ENCODE measurements around the gene CR1.
"Not testable (repeated sequence)": the region's sequence is repeated elsewhere in the genome, so short reads cannot be mapped to it uniquely, and the experiment has no call there.

CR1 gene

DNA sequence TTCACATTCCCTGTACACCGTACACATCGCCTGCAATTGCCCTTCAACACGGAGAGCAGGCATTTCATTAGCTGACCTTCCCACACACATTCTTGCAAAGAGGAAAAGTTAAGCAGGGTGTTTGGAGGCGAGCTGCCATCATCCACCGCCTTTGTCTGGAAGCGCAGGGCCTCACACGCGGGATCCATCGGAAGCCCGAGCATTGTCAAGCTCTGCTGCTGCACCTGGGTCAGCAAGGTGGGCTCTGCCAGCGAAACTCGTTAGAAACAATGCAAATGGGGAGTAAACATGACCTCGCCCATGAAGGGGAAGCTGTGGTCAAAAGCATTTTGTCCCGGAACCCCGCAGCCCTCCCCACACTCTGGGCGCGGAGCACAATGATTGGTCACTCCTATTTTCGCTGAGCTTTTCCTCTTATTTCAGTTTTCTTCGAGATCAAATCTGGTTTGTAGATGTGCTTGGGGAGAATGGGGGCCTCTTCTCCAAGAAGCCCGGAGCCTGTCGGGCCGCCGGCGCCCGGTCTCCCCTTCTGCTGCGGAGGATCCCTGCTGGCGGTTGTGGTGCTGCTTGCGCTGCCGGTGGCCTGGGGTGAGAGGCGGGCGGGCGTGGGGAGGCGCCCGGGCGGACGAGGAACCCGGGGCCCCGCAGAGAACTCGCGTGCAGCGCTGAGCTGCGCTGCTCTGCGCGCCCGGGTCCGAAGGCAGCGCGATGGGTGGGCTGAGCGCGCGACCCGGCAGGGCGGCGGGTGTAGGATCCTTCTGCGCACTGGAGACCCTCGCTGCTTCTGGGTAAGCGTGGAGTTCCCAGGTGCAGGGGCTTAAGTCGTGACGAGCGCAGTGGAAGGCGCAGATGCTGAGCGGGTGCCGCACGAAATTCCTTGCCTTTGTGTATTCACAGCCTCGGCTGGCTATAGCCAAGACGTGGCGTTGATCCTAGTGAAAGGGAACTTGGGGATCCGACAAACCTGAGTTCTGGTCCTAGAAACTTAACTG lies at the start of gene CR1:
Gene CR1 (plus strand): TSS at position 357 of the 992 bp plus-strand sequence. CDS start 111 bp downstream, at position 468.
- no peak for DNase-seq

- DNase-seq: no peak
Observed at GRCh38 chr1:207453710-207454045, 42.3 kb upstream of the CR1 start.

DNA sequence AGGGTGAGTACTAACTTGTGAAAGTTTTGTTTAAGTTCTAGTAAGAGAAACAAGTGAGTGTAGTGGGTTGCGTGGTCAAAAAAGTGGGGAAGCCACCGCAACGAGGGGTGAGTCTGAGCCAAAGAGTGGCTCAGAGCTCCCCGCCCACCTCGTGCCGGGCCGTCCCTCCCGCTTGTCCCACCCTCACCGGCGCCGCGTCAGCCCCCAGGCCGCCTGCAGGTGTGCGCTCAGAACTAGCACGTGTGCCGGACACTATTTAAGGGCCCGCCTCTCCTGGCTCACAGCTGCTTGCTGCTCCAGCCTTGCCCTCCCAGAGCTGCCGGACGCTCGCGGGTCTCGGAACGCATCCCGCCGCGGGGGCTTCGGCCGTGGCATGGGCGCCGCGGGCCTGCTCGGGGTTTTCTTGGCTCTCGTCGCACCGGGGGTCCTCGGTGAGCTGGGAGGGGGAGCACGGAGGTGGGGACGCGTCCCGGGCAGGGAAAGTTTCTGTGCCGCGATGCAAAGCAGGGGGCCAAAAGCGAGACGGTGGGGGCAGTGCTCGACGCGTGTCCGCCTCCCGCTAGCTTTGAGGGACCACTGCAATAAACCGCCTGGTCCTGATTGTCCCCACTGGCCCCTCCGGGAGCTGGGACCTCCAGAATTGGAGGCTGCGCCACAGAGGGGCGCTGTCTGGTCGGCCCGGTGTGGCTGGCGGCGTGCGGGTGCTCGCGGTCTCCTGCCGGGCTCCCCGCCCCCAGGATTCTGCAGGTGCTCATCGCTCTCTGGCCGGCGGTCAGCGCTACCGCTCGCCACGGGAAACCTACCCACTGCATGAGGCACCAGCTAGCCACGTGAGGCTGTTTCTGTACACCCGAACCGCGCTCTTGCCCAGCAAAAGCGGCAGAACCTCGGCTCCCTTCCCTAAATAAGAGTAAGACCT lies 41.7 kb upstream of the CR1 start, which contains the start of gene CR2:
Gene CR2 (plus strand): TSS at position 283 of the 919 bp plus-strand sequence. CDS start 91 bp downstream, at position 374.
- no peak for DNase-seq

- DNase-seq: no peak
Observed at GRCh38 chr1:207455183-207455754, 40.7 kb upstream of the CR1 start.

DNA sequence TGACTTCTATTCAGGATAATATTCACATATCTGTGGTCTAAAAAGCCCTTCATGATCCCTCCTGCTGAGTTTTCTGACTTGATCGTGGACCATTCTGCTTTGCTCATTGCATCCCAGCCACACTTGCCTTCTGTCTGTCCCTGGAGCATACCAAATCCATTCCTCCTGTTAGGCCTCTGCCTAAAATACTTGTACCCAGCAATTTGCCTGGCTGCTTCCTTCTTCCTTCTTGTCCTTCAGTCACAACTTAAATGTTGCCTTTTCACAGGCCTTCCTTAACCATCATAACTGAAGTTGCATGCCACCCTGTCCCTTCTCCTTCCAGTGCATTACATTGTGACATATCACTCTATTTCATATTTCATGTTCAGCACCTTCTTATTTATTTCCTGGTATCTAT lies 37.5 kb upstream of the CR1 start:
- DNase-seq: no peak

DNA sequence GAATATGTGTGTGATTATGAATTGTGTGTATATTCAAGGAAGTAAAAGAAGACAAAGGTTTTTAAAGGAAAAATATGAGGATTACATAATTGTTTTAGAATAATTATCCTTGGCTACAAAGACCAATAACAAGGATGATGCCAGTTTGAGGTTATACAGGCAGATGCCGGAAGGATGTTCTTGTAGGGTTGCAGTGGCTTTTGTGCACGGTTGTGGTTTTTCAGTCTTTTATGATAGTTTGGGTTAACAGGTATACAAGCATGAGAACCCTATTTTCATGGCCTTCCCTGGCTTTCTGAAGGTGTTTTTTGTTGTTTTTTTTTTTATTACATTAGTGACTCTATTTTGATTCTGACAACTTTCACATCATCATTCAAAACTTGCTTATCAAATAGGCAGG lies 36.9 kb upstream of the CR1 start:
- DNase-seq: no peak

- no peak for DNase-seq
Observed at GRCh38 chr1:207461649-207462048, 34.3 kb upstream of the CR1 start.

DNA sequence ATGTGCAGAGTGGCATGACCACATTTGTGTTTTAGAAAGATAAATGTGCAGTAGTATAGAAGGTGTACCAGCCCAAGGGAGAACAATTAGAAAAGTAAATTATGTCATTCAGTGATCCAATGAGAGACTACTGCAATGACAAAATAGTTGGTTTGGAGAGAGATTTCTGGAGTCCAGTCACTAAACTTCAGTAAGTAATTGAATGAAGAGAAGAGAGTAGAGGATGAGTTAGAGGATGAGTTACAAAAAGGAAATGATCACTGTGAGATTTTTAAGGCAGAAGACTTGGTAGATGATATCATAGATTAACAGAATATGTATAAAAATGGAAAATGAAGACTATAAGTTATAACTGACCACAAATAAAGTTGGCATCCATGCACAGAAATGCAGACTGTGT lies 33.4 kb upstream of the CR1 start:
- DNase-seq: no peak

DNA sequence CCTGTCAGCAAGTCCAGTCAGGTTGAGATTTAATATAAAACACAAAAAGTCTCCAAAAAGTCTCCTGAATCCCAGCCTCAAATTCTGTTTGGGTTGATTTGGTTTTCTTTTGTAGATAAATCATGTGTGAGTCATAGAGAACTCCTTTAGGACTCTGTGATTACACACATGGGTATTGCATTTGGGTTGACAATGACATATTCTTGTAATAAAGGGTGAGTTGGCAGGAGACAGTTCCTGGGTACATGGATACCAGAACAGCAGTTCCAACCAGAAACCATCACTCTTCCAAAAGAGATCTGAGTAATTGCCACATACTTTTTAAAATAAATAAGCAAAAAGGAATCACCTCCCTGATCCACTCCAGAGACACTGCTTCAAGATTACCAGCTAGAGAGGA lies 32.9 kb upstream of the CR1 start:
- no peak for DNase-seq

DNA sequence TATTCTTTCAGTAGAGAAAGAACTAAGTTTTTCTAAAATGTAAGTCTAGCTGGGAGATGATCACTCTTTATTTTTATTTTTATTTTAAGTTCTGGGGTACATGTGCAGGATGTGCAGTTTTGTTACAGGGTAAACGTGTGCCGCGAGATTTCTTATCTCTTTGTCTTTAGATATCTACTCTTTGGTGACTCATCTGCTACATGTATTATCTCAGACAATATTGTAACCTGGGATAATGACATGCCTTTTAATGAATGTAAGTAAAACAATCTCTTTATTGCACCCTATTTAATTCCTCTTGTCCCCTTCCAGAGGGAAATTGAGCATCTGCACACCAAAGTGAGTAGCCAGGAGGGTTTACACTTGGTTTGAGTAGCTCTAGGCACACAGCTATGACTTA lies 32.4 kb upstream of the CR1 start:
- DNase-seq: no peak

GRCh38 chr1:207470927-207471326 lies 25.0 kb upstream of the CR1 start:
- no peak for DNase-seq

- DNase-seq: no peak
Observed at GRCh38 chr1:207474210-207474609, 21.7 kb upstream of the CR1 start.

DNA sequence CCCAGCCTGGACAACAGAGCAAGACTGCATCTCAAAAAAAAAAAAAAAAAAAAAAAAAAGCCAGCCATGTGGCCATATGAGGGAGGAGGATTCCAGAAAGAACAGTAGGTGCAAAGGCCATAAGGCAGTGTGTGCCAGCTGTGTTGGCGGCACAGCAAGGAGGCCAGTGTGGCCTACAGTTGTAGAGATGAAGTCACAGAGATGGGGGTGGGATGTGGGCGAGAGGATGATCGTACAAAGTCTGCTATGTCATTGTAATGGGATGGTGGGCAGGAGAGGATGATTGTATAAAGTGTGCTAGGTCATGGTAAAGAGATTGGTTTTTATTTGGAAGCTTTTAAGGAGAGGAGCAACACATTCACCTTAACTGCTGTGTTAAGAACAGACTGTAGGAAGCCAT lies 9.8 kb upstream of the CR1 start:
- no peak for DNase-seq

GRCh38 chr1:207487636-207488035 lies 8.3 kb upstream of the CR1 start:
- DNase-seq: no peak

DNA sequence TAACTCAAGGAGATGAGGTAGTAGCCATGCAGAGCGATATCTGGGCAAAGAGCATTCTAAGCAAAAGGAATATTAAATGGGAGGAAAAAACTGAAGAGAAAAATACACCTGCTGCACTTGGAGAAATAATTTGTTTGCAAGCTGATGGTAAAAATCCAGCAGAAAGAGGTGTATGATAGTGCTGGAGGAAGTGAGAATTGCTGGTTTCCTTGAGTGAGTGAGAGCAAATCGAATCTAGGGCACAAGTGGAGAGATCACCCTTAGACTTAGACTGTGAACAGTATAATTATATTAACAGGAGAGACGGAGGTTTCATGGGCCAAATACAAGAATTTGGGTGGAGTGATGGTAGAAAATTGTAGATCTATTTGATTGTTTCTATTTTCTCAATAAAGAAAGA lies 2.7 kb upstream of the CR1 start:
- DNase-seq: no peak

- DNase-seq: no peak
Observed at GRCh38 chr1:207494171-207494570, 1.8 kb upstream of the CR1 start.

DNA sequence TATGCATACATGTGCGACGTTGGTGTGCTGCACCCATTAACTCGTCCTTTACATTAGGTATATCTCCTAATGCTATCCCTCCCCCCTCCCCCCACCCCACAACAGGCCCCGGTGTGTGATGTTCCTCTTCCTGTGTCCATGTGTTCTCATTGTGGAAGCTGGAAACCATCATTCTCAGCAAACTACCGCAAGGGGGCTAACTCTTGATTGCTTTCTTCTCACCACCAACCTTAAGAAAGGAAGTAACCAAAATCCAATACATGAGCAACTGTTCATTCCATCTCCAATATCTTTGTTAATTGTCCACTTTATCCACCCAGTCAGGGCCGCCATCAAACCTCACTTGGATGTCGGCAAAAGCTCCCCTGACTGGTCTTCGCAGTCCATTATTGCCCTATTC lies 676 bp upstream of the CR1 start:
- not testable (repeated sequence) for DNase-seq

DNA sequence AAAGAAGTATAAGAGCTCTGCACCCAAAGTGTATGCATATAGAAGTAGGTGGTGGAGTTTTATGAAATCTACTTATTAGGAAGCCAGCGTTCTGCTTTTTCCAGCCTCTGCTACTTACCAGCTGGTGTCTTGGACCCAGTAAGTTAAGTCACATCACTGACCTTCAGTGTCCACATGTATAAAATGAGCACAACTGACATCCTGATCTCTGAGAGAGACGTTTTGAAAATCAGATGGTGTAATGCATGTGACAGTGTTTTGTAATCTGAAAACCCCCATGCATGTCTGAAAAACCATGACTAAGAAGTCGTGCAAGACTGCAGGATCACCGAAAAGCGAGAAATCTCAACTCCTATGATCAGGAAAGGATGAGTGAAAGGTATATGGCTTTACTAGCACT lies 2.0 kb downstream of the CR1 start:
- no peak for DNase-seq

- DNase-seq: peak; percentile 57
Observed at GRCh38 chr1:207499573-207499972, 3.6 kb downstream of the CR1 start.

- no peak for DNase-seq
Observed at GRCh38 chr1:207500306-207500705, 4.3 kb downstream of the CR1 start.

DNA sequence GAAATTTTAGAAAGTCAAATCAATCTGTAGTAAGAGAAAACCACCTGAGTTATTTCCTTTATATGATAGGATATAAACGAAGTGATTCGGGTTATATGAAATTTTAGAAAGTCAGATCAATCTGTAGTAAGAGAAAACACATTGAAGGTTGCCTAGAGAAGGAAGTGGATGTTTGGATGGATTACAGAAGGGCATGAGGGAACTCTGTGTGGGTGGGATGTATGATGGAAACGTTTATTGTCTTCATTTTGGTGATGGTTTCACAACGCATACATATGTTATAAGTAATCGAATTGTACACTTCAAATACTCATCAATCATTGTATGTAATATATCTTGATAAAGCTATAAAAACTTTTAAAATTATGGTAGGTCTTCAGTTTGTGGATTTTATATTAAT lies 5.1 kb downstream of the CR1 start:
- DNase-seq: no peak

DNA sequence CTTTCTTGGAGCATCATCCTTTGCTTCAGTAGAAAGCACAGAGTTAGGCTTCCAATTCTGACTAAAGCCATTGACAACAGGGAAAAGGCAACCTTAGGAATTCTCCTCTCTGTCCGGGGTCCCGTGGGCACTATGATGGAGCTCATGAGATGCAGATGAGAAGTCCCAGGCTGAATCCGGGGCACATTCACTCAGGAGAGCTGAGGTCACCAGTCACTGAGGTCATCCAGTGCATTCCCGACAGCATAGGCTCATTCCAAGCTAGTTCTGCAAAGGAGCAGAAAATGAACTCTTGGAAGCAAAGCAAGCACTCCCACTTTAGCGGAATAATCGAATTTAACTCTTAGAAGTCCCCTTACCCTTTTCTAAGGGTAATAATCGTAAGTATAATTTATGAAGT lies 6.8 kb downstream of the CR1 start:
- DNase-seq: no peak

DNA sequence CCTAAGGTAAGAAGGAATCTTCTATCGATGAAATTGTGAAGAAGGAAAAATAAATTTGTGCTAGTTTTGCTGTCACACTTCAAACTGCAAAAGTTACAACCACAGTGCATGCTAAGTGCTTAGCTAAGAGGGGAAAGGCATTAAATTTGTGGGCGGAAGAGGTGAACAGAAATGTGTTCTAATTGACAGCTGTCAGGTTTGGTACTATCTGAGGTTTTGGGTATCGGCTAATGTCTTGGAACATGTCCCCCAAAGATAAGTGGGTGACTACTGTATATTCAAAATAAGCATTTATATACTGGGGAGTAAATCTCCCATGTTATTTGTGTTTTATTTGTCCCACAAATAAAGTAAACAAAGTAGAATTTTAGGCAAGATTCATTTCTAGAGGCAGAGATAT lies 8.0 kb downstream of the CR1 start:
- DNase-seq: no peak

All from NCI-H2227 treated with DMSO at 0.1 percent for 48 hours (cell line).